Stimulated activated memory B cell treated with anti-CD40 and anti-IgM and Interleukin-4, amounts not matched to agents 10 μg/mL and 1 μg/mL and 100 μg/mL, for 72 hours (primary cell): ENCODE data around the gene MCF2L.

Experiments
- ATAC-seq: fragments of 150-1000 bp; cut with Tn5 transposase; 2 replicates; pipeline ENCODE4 v1.10.0; 2021
- H3K27ac Mint-ChIP-seq: one replicate; pipeline ENCODE4 v1.8.0; 2022; ENCODE audit warnings: mild to moderate bottlenecking, mixed read lengths
- H3K27me3 Mint-ChIP-seq: one replicate; pipeline ENCODE4 v1.8.0; 2022; ENCODE audit warnings: mixed read lengths
- H3K36me3 Mint-ChIP-seq: one replicate; pipeline ENCODE4 v1.8.0; 2022; ENCODE audit warnings: mixed read lengths
- H3K4me1 Mint-ChIP-seq: one replicate; pipeline ENCODE4 v1.8.0; 2022; ENCODE audit warnings: mixed read lengths
- H3K4me3 Mint-ChIP-seq: one replicate; pipeline ENCODE4 v1.8.0; 2022; ENCODE audit warnings: mild to moderate bottlenecking, moderate library complexity, mixed read lengths
- H3K9me3 Mint-ChIP-seq: one replicate; pipeline ENCODE4 v1.8.0; 2022; ENCODE audit warnings: mixed read lengths

MCF2L gene

GRCh38 chr13:112967686-112968379, 1.2 kb upstream of the MCF2L start:
- H3K4me1 Mint-ChIP-seq: peaks cover 10% of the 10 kb centered on the region
- no peak overlapping the region for H3K27ac Mint-ChIP-seq
- H3K27me3 Mint-ChIP-seq: peaks cover 53% of the 10 kb centered on the region
- H3K4me3 Mint-ChIP-seq: peak overlapping the region; percentile 69
- no peak for ATAC-seq
- peaks cover 8% of the 10 kb centered on the region for H3K9me3 Mint-ChIP-seq
- H3K36me3 Mint-ChIP-seq: peaks cover 7% of the 10 kb centered on the region

GRCh38 chr13:112968380-112968909, 569 bp upstream of the MCF2L start:
- peak; percentile 69 for ATAC-seq
- H3K27me3 Mint-ChIP-seq: peaks cover 48% of the 10 kb centered on the region
- H3K36me3 Mint-ChIP-seq: peaks cover 7% of the 10 kb centered on the region
- H3K9me3 Mint-ChIP-seq: peaks cover 8% of the 10 kb centered on the region
- H3K4me1 Mint-ChIP-seq: peaks cover 10% of the 10 kb centered on the region
- no peak overlapping the region for H3K27ac Mint-ChIP-seq
- peak overlapping the region; percentile 69 for H3K4me3 Mint-ChIP-seq

DNA sequence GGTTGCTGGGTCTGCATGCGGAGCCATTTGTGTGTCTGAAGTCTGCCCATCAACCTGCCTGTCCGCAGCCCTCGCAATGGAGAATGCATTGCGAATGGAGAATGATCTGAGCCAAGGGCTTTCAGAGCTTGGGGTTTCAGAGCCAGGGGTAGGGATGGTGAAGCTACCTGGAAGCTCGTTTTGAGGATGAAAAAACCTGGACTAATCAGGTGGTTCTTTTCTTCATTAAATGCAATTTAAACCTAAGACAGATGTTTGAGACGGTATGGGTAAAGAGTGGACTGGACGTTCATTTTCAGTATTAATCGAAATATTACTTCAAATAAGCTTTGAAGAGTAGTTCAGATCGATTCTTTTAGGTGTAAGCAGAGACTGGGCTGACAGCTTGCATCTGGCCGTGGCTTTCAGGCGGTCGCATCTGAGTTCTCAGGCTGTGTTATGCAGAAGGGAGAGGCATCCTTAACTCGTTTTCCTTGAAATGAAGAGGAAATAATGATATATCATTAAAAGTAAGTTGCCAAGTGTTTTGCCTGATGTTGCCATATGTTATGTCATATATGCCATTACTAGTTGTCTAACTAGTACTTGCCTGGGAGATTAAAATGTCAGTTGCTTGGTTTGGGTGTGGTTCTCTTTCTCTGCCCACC, 801 bp downstream of the MCF2L start:
- H3K4me1 Mint-ChIP-seq: peaks cover 10% of the 10 kb centered on the region
- H3K27ac Mint-ChIP-seq: peak overlapping the region; percentile 24
- no peak for ATAC-seq
- H3K9me3 Mint-ChIP-seq: peaks cover 8% of the 10 kb centered on the region
- H3K4me3 Mint-ChIP-seq: peak overlapping the region; percentile 76
- H3K36me3 Mint-ChIP-seq: peaks cover 7% of the 10 kb centered on the region
- peaks cover 43% of the 10 kb centered on the region for H3K27me3 Mint-ChIP-seq

DNA sequence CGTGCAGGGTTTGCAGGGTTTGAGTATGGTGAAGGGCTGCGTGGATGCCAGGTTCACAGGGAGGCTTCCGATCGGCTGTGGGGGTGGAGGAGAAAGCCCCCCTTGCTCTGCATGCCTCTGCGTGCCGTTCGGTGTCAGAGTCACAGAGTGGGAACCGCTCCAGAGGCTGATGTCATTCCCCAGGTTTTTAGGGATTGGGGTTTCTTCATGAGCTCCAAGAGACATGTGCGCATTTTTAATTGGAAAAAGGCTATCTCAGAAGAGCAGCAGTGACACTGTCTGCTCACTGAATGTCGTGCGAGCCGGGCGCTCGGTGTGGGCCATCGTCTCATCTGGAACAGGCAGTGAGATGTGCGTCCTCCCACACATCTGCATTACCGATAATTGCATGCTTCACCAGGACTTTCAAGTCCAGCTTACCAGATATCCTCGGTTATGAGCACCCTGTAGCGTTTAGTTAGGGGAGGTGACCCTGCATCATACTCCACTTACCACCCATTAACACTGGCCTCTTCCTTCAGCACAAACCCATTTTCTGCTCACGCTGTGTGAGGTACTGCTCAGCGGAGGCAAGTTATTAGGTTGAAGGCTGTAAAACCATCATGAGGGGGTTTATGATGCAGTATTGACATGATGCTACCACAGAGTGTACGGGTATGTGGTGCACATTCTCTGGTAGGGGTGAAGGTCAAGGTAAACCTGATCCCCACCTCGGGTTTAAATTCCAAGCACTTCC, 1.7 kb downstream of the MCF2L start:
- Mint-ChIP-seq H3K4me3 (no peak overlapping the region), H3K9me3 (peaks cover 8% of the 10 kb centered on the region), H3K36me3 (peaks cover 7% of the 10 kb centered on the region), H3K4me1 (peaks cover 10% of the 10 kb centered on the region), H3K27me3 (peaks cover 36% of the 10 kb centered on the region), H3K27ac (no peak overlapping the region)
- no peak for ATAC-seq

- Mint-ChIP-seq H3K9me3 (peaks cover 8% of the 10 kb centered on the region), H3K4me1 (peaks cover 10% of the 10 kb centered on the region), H3K27ac (no peak overlapping the region), H3K4me3 (no peak overlapping the region), H3K27me3 (peaks cover 34% of the 10 kb centered on the region), H3K36me3 (peaks cover 7% of the 10 kb centered on the region)
- no peak for ATAC-seq
Measured at GRCh38 chr13:112971288-112971643, 2.3 kb downstream of the MCF2L start.

GRCh38 chr13:112972258-112972657, 3.2 kb downstream of the MCF2L start:
- ATAC-seq: no peak
- H3K36me3 Mint-ChIP-seq: peaks cover 7% of the 10 kb centered on the region
- H3K4me1 Mint-ChIP-seq: peaks cover 10% of the 10 kb centered on the region
- peaks cover 34% of the 10 kb centered on the region for H3K27me3 Mint-ChIP-seq
- H3K4me3 Mint-ChIP-seq: no peak overlapping the region
- H3K9me3 Mint-ChIP-seq: peaks cover 8% of the 10 kb centered on the region
- no peak overlapping the region for H3K27ac Mint-ChIP-seq

- peaks cover 7% of the 10 kb centered on the region for H3K36me3 Mint-ChIP-seq
- H3K27ac Mint-ChIP-seq: no peak overlapping the region
- H3K4me1 Mint-ChIP-seq: peaks cover 10% of the 10 kb centered on the region
- peaks cover 8% of the 10 kb centered on the region for H3K9me3 Mint-ChIP-seq
- no peak for ATAC-seq
- H3K4me3 Mint-ChIP-seq: no peak overlapping the region
- H3K27me3 Mint-ChIP-seq: peaks cover 34% of the 10 kb centered on the region
Measured at GRCh38 chr13:112972867-112973576, 4.0 kb downstream of the MCF2L start.

DNA sequence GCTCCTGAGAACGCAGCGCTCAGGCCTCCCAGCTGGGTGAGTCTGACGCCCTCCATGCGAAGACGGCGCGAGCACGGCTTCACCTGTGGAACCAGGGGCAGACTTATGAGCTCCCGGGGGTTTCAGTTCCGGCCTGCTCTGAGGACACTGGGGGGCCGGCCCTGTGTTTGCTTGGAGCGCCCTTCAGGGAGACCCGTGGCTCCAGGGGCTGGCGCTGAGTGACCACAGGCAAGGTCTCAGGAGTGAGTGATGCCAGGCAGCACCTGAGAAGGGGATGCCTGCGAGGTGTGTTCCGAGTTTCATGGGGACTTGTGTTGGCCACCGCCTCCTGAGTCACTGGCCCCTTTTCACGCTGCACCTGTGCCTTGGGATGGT, 4.5 kb downstream of the MCF2L start:
- H3K36me3 Mint-ChIP-seq: peaks cover 7% of the 10 kb centered on the region
- H3K4me1 Mint-ChIP-seq: peaks cover 10% of the 10 kb centered on the region
- H3K9me3 Mint-ChIP-seq: peaks cover 8% of the 10 kb centered on the region
- no peak overlapping the region for H3K4me3 Mint-ChIP-seq
- ATAC-seq: no peak
- no peak overlapping the region for H3K27ac Mint-ChIP-seq
- peaks cover 34% of the 10 kb centered on the region for H3K27me3 Mint-ChIP-seq

DNA sequence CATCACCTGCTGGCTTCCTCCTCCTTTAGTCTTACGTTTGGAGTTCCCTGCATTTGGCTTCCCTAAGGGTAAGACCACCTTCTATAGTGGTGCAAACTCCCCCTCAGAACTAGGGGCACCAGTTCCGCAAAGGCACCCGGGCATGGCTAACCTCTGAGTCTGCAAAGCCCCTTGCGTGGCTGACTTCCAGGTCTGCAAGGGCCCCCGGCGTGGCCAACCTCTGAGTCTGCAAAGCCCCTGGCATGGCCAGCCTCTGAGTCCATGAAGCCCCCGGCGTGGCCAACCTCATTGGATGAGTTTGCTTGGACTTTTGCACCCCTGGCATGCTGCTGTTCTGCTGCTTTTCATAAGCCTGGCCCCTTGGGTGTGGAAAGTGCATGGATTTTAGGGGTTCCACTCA, 5.1 kb downstream of the MCF2L start:
- ATAC-seq: no peak
- Mint-ChIP-seq H3K27ac (no peak overlapping the region), H3K27me3 (peaks cover 34% of the 10 kb centered on the region), H3K4me3 (no peak overlapping the region), H3K4me1 (peaks cover 9% of the 10 kb centered on the region), H3K9me3 (peaks cover 8% of the 10 kb centered on the region), H3K36me3 (peaks cover 7% of the 10 kb centered on the region)

DNA sequence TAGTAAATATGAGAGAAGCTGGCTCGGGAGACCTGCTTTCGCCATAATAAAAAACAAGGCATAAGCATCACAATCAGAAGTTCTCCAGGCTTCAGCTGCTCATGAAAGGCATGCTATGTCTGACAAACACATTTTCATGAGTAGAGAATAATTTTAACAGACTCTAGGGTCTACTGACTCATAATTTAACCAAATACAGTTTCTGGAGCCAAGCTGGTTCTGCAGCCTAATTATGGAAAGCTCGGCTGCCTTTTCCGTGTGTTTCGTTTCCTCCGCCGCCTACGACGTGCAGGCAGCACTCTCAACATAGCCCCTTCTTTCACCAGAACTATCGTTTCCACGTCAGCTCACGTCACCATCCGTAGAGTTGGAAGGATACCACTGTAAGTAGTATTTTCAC, 5.7 kb downstream of the MCF2L start:
- H3K27me3 Mint-ChIP-seq: peaks cover 31% of the 10 kb centered on the region
- peaks cover 8% of the 10 kb centered on the region for H3K9me3 Mint-ChIP-seq
- no peak for ATAC-seq

DNA sequence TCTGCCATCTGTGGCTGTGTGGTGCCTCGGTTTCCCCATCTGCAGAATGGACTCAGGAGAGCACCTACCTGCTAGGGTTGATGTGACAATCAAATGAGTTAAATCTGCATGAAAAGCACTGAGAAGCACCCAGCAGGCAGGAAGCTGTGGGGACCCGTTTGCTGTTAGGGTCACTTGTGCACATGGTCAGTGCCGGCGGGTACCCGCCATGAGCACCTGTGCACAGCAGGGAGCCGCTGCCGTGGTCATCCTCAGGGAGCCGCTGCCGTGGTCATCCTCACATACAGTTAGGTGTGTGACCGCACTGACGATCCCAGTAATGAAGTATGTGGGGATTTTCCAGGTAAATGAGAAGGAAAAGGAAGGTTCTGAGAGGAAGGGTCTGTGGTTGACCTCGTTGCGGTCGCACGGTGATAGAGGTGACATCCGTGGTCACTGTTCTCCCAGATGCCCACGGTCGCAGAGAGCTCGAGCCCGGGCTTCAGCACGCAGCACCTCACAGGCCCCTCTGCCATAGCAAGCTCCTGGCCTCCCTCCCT, 6.5 kb downstream of the MCF2L start:
- Mint-ChIP-seq H3K36me3 (peaks cover 7% of the 10 kb centered on the region), H3K9me3 (peaks cover 8% of the 10 kb centered on the region), H3K27me3 (peaks cover 31% of the 10 kb centered on the region), H3K4me3 (no peak overlapping the region), H3K27ac (no peak overlapping the region), H3K4me1 (no peaks in the 10 kb centered on the region)
- no peak for ATAC-seq

More for the DNA sequence above, 5.7 kb downstream of the MCF2L start:
- Mint-ChIP-seq H3K27ac (no peak overlapping the region), H3K4me3 (no peak overlapping the region), H3K4me1 (peaks cover 4% of the 10 kb centered on the region), H3K36me3 (peaks cover 7% of the 10 kb centered on the region)

DNA sequence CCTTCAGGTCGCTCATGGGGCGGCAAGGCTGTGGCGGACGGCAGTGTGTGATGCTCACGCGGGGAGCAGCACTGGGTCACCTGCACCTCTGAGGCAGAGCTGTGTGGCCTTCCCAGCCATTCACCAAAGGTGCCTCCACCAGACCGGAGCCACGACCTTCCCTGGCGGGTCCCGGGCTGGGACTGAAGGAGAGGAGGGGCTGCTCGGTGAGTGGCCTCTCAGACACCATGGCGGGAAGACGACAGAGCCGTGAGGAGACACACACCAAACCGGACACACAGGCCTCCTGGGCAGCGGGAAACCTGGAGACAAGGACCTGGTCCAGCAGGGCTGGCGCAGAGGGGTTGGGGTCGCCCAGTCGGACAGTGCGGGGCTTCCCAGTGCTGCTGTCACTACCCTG, 7.5 kb downstream of the MCF2L start:
- H3K4me1 Mint-ChIP-seq: no peaks in the 10 kb centered on the region
- peaks cover 35% of the 10 kb centered on the region for H3K27me3 Mint-ChIP-seq
- H3K36me3 Mint-ChIP-seq: peaks cover 7% of the 10 kb centered on the region
- no peak overlapping the region for H3K4me3 Mint-ChIP-seq
- no peak for ATAC-seq
- H3K27ac Mint-ChIP-seq: no peak overlapping the region
- H3K9me3 Mint-ChIP-seq: peaks cover 8% of the 10 kb centered on the region

DNA sequence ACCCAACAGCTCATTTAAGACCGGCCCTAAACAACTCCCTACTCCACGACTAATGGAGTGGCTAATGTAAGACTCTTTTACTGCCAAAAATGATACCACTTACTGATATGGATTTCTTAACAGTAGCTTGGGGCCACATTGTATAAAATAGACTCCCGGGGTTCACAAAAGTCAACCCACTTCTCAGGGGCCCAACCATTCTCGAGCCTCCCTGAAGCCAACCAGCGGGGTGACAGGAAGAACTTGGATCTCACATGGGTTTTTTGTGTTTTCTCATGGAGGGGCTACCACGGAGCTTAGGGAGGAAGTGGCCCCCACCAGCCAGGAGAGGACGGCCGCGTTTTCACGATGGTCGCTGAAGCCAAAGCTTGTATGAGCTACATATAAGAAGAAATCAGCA, 8.1 kb downstream of the MCF2L start:
- Mint-ChIP-seq H3K27ac (no peak overlapping the region), H3K4me3 (no peak overlapping the region), H3K9me3 (peaks cover 6% of the 10 kb centered on the region), H3K36me3 (peaks cover 6% of the 10 kb centered on the region), H3K27me3 (peaks cover 29% of the 10 kb centered on the region), H3K4me1 (no peaks in the 10 kb centered on the region)
- ATAC-seq: no peak

DNA sequence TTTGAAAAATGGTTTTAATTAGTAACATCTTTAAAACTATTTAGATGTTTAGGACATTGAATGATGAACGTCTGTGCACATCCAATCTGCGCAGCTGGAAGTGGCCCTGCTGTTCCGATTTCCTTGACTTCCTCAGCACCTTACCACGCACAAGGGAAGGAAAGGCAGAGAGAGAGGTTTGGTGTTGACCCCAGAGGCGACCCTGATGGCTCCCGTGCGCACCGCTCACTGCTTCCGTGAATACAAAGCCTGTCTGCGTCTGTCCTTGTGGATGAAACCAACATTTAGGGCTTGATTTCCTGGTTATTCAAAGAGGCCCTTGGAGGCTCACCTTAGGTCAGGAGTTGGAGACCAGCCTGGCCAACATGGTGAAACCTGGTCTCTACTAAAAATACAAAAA, 8.5 kb downstream of the MCF2L start:
- H3K27ac Mint-ChIP-seq: no peak overlapping the region
- ATAC-seq: no peak
- peaks cover 2% of the 10 kb centered on the region for H3K9me3 Mint-ChIP-seq
- H3K27me3 Mint-ChIP-seq: peaks cover 25% of the 10 kb centered on the region
- H3K4me1 Mint-ChIP-seq: no peaks in the 10 kb centered on the region
- peaks cover 2% of the 10 kb centered on the region for H3K36me3 Mint-ChIP-seq
- H3K4me3 Mint-ChIP-seq: no peak overlapping the region
